Erythroblast (primary cell): ENCODE data around the gene VSIG10.

ENCODE experiments used
- GATA1 ChIP-seq: IDR thresholded peaks from 2 replicates; pipeline ENCODE4 v1.6.1; 2011; ENCODE audit warnings: low read depth, mild to moderate bottlenecking, control low read depth, low read length, moderate library complexity
- POLR2A ChIP-seq: IDR thresholded peaks from 2 replicates; pipeline ENCODE4 v1.6.1; 2011; ENCODE audit warnings: mild to moderate bottlenecking, low read length

DNA sequence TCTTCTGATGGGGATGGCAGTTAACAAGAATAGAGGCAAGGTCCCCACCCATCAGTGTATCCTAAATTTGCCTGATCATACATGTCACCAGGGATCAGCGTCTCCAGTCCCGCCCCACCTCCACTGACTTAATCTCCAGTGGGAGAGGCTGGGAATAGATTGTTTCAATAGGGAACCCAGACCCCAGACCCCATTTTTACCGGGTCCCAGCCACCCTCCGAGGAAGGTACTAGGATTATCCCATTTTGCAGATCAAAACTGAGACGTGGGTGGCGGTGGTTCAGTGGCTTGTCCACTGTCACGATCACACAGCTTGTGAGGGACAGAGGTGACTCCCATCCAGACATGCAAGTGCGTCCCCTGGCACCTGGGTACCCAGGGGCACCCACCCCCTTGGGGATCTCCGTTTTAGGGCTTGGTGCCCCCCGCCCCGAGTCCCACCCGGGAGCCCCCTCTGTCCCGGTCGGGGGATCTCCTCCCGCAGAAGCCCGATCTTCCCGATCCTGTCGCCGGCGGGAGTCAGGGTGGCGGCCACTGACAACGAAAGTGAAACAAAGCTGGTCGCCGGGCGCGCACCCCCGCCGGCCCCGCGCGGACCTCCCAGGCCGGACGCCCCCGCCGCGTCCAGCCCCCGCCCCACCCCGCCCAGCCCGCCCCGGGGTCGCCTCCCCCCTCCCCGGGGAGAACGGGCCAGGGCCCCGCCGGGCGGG is 43.4 kb downstream of the VSIG10 start:
- TF ChIP-seq POLR2A = no peak
- no peak for TF ChIP-seq GATA1
